CD8-positive, alpha-beta memory T cell (primary cell): Measurements from ENCODE around the gene GFM2. TPM values are rescaled to one million over a fixed set of nuclear protein-coding genes. Genes with fewer than 3 reads are reported as not detected.
A peak's percentile ranks its signal among the peaks of the same experiment; 100 is the strongest.
"Not testable (repeated sequence)": the region's sequence is repeated elsewhere in the genome, so short reads cannot be mapped to it uniquely, and the experiment has no call there.

Source experiments
- CTCF ChIA-PET: fragments of 350-600 bp; sonication (Branson Sonifier 250); formaldehyde crosslinking; loops from one replicate; lab custom pipeline; 2021; ENCODE audit warnings: antibody characterized with exemption; lab: Charles Lee
- POLR2A ChIA-PET: fragments of 350-600 bp; sonication (Branson Sonifier 250); formaldehyde crosslinking; loops from one replicate; lab custom pipeline; 2021; ENCODE audit warnings: antibody characterized with exemption; lab: Charles Lee
- DNase-seq, 5 donors: peaks; one replicate each; pipeline versions ENCODE4 v3.0.0 to v3.0.0-alpha.2; 2020 to 2022; ENCODE audit warnings: mixed read lengths in 1 of 5
- H3K27ac ChIP-seq: one replicate; pipeline ENCODE4 v1.7.0; 2013; ENCODE audit warnings: low read depth, mild to moderate bottlenecking, low read length, moderate library complexity
- H3K27me3 ChIP-seq: 2 replicates; pipeline ENCODE4 v1.7.0; 2013; ENCODE audit warnings: low read length, mild to moderate bottlenecking; ENCODE audit not compliant: insufficient read depth, poor library complexity, severe bottlenecking
- H3K36me3 ChIP-seq: 2 replicates; pipeline ENCODE4 v1.7.0; 2013; ENCODE audit warnings: mild to moderate bottlenecking, low read length, moderate library complexity; ENCODE audit not compliant: insufficient read depth
- H3K4me1 ChIP-seq: 2 replicates; pipeline ENCODE4 v1.7.0; 2013; ENCODE audit warnings: mild to moderate bottlenecking, low read length, moderate library complexity; ENCODE audit not compliant: insufficient read depth
- H3K4me3 ChIP-seq: 2 replicates; pipeline ENCODE4 v1.7.0; 2013; ENCODE audit warnings: mild to moderate bottlenecking, low read length
- H3K9me3 ChIP-seq: 2 replicates; pipeline ENCODE4 v1.7.0; 2013; ENCODE audit warnings: mild to moderate bottlenecking, low read length
- H3K27ac Mint-ChIP-seq, 8 donors: one replicate each; pipeline ENCODE4 v1.8.0; 2020 to 2021; ENCODE audit warnings: mixed read lengths in 8 of 8, mild to moderate bottlenecking in 6 of 8, inconsistent platforms in 3 of 8, moderate library complexity in 3 of 8
- H3K27me3 Mint-ChIP-seq, 2 donors: one replicate each; pipeline ENCODE4 v1.8.0; 2020 to 2021; ENCODE audit warnings: mixed read lengths in 2 of 2, mild to moderate bottlenecking in 1 of 2, moderate library complexity in 1 of 2
- H3K36me3 Mint-ChIP-seq, 3 donors: one replicate each; pipeline ENCODE4 v1.8.0; 2020 to 2021; ENCODE audit warnings: mixed read lengths in 3 of 3, inconsistent platforms in 1 of 3, mild to moderate bottlenecking in 1 of 3
- H3K4me1 Mint-ChIP-seq, 3 donors: one replicate each; pipeline ENCODE4 v1.8.0; 2020 to 2021; ENCODE audit warnings: mixed read lengths in 3 of 3, inconsistent platforms in 1 of 3, mild to moderate bottlenecking in 1 of 3
- H3K4me3 Mint-ChIP-seq, 7 donors: one replicate each; pipeline ENCODE4 v1.8.0; 2020 to 2021; ENCODE audit warnings: mixed read lengths in 7 of 7, mild to moderate bottlenecking in 6 of 7, moderate library complexity in 4 of 7, inconsistent platforms in 2 of 7
- H3K9me3 Mint-ChIP-seq, 5 donors: one replicate each; pipeline ENCODE4 v1.8.0; 2020 to 2022; ENCODE audit warnings: mixed read lengths in 5 of 5, mild to moderate bottlenecking in 3 of 5, moderate library complexity in 2 of 5, inconsistent platforms in 1 of 5
- polyA plus RNA-seq: library from polyadenylated mRNA; unstranded; fragments of 300-500 nt; fragmentation: Illumina TruSeq; gene quantifications from one replicate; pipeline ENCODE4 v1.2.3, GENCODE V29; 2021
- total RNA-seq, 2 experiments: library from RNA; stranded (reverse); gene quantifications; one replicate each; pipeline ENCODE4 v1.2.3, GENCODE V29; 2021

GFM2 gene
- total RNA-seq, result 10 to 100 TPM; 33.2 to 33.9 TPM
- 9.1 TPM for polyA plus RNA-seq

DNA sequence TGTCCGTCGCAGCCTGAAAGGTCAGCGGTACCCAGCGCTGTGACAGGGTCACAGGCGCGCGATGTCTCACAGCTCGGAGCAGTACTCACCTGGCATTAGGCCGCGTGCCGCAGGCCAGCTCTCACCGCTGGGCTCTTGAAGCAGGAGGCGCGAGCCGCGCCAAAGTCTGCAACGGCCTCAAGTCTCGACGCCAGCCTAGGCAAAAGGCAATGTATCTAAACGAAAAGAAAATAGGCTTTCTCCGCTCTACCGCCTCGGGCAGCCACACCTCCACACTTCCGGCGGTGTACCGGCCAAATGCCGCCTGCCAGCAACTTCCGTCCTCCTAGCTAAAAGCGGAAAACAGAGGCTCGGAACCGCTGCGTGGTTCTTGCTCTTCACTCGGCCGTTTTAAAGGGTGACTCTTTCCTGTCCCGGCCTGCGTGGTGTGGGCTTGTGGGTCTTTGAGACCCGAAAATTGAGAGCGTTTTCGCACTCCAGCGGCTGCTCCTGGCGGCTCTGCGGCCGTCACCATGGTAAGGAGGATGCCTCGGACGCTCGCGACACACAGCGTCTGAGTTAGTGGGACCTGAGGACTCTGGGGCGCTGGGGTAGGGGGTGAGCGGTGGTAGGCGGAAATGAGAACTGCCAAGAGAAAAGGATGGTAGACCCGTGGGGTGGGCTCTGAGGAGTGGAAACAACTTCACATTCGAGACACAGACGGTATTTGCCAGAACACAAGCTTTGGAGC lies at the start of gene GFM2, which contains the start of gene NSA2:
Gene GFM2, minus strand, starts transcription at position 269 of the 730 bp plus-strand sequence. CDS start 3,375 bp downstream, outside the sequence.
Gene NSA2, plus strand, starts transcription at position 401 of the 730 bp plus-strand sequence. Its CDS starts 112 bp downstream, at position 513.
- Mint-ChIP-seq H3K36me3 (peaks cover 0 to 52% (median 2%) of the 10 kb centered on the region in 3 donors), H3K27ac (peak within 1 kb of the TSS; percentile 94 to 99 (median 98)), H3K4me1 (peaks cover 39 to 53% (median 50%) of the 10 kb centered on the region in 3 donors), H3K4me3 (peak within 1 kb of the TSS; percentile 96 to 100 (median 100)), H3K27me3 (no peaks in the 10 kb centered on the region), H3K9me3 (no peaks in the 10 kb centered on the region)
- Histone ChIP-seq H3K9me3 (no peaks in the 10 kb centered on the region), H3K36me3 (peaks cover 10% of the 10 kb centered on the region), H3K27me3 (no peaks in the 10 kb centered on the region), H3K4me1 (peaks cover 33% of the 10 kb centered on the region), H3K27ac (peak within 1 kb of the TSS; percentile 84), H3K4me3 (peak within 1 kb of the TSS; percentile 96)
- ChIA-PET CTCF (interaction anchor here (0.8 to 1.9 kb wide), 14 partner anchors 10 to 1488 kb away, joined by 3 to 8 read pairs (median 4); partner anchors contain the start of genes ANKRD31, FAM169A, GCNT4 and HMGCR), POLR2A (interaction anchor here (0.6 to 1.6 kb wide), 3 partner anchors 99 to 570 kb away, joined by 4 to 8 read pairs (median 5); partner anchors contain the start of genes FAM169A and HMGCR)
- DNase-seq, result peak; percentile 84 to 94 (median 90)

- Mint-ChIP-seq H3K27me3 (no peaks in the 10 kb centered on the region), H3K4me3 (no peak overlapping the region), H3K4me1 (peaks cover under 1 to 12% (median 3%) of the 10 kb centered on the region in 3 donors), H3K36me3 (peaks cover 4 to 18% (median 10%) of the 10 kb centered on the region in 3 donors), H3K27ac (no peak overlapping the region), H3K9me3 (no peaks in the 10 kb centered on the region)
- H3K36me3 ChIP-seq, result peaks cover 6% of the 10 kb centered on the region
- no peak for DNase-seq
- ChIA-PET POLR2A (no interaction called here), CTCF (no interaction called here)
- H3K27ac ChIP-seq, result no peak overlapping the region
- no peaks in the 10 kb centered on the region for H3K27me3 ChIP-seq
- H3K4me1 ChIP-seq, result no peaks in the 10 kb centered on the region
- no peaks in the 10 kb centered on the region for H3K9me3 ChIP-seq
- H3K4me3 ChIP-seq, result no peak overlapping the region
These were observed 44.0 kb upstream of the GFM2 start for GRCh38 chr5:74810915-74811314.

GRCh38 chr5:74801941-74802340 lies 35.0 kb upstream of the GFM2 start:
- CTCF ChIA-PET, result no interaction called here

GRCh38 chr5:74801197-74801596 lies 34.3 kb upstream of the GFM2 start:
- ChIA-PET CTCF (no interaction called here), POLR2A (no interaction called here)
- no peaks in the 10 kb centered on the region for H3K4me1 ChIP-seq
- no peak for DNase-seq
- Mint-ChIP-seq H3K4me3 (no peak overlapping the region), H3K27ac (no peak overlapping the region), H3K27me3 (no peaks in the 10 kb centered on the region), H3K36me3 (peaks cover 3 to 43% (median 13%) of the 10 kb centered on the region in 3 donors), H3K4me1 (no peaks in the 10 kb centered on the region), H3K9me3 (no peaks in the 10 kb centered on the region)
- H3K4me3 ChIP-seq, result no peak overlapping the region
- H3K9me3 ChIP-seq, result no peaks in the 10 kb centered on the region
- no peaks in the 10 kb centered on the region for H3K27me3 ChIP-seq
- H3K36me3 ChIP-seq, result no peaks in the 10 kb centered on the region
- no peak overlapping the region for H3K27ac ChIP-seq

More at GRCh38 chr5:74801941-74802340, 35.0 kb upstream of the GFM2 start:
- DNase-seq, result no peak
- Histone ChIP-seq H3K4me1 (no peaks in the 10 kb centered on the region), H3K9me3 (no peaks in the 10 kb centered on the region), H3K36me3 (no peaks in the 10 kb centered on the region), H3K27ac (no peak overlapping the region), H3K4me3 (no peak overlapping the region), H3K27me3 (no peaks in the 10 kb centered on the region)
- Mint-ChIP-seq H3K27ac (peak overlapping the region in 5 of 8 donors; percentile 10 to 62 (median 20)), H3K4me3 (no peak overlapping the region), H3K27me3 (no peaks in the 10 kb centered on the region), H3K4me1 (peaks cover 0 to 4% (median 0%) of the 10 kb centered on the region in 3 donors), H3K9me3 (no peaks in the 10 kb centered on the region), H3K36me3 (peaks cover under 1 to 37% (median 11%) of the 10 kb centered on the region in 3 donors)
- POLR2A ChIA-PET, result no interaction called here

DNA sequence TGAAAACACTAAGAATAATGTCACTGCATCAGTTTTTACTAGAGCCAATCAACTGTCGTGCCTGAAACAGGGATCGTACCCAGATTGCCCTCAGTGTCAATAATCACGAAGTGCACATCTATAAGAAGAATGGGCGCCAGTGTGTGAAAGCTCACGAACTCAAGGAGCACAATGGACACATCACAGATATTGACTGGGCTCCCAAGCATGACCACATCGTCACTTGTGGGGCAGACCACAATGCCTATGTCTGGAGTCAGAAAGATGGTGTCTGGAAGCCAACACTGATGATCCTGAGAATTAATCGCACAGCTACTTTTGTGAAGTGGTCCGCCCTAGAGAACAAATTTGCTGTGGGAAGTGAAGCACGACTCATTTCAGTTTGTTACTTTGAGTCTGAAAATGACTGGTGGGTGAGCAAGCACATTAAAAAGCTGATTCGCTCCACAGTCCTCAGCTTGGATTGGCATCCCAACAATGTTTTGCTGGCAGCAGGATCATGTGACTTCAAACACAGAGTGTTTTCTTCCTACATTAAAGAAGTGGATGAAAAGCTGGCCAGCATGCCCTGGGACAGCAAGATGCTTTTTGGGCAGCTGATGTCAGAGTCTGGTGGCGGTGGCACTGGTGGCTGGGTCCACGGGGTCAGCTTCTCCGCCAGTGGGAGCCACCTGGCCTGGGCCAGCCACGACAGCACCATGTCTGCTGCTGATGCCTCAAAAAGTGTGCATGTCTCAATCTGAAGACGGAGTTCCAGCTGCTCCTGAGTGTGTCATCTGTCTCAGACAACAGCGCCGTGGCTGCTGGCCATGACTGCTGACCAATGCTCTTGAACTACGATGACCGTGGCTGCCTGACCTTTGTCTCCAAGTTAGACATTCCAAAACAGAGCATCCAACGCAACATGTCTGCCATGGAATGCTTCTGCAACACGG lies 32.3 kb upstream of the GFM2 start:
- Histone ChIP-seq H3K4me1 (no peaks in the 10 kb centered on the region), H3K4me3 (no peak overlapping the region), H3K9me3 (no peaks in the 10 kb centered on the region), H3K36me3 (no peaks in the 10 kb centered on the region), H3K27me3 (no peaks in the 10 kb centered on the region), H3K27ac (no peak overlapping the region)
- ChIA-PET POLR2A (no interaction called here), CTCF (interaction anchor here (1.1 kb wide), 1 partner anchor 10 kb away, joined by 3 read pairs; no protein-coding TSS in a partner anchor)
- no peaks in the 10 kb centered on the region for H3K27me3 Mint-ChIP-seq
- no peaks in the 10 kb centered on the region for H3K9me3 Mint-ChIP-seq
- no peak for DNase-seq
- H3K4me1 Mint-ChIP-seq, result no peaks in the 10 kb centered on the region
- H3K4me3 Mint-ChIP-seq, result no peak overlapping the region
- peaks cover 3 to 51% (median 15%) of the 10 kb centered on the region in 3 donors for H3K36me3 Mint-ChIP-seq
- no peak overlapping the region for H3K27ac Mint-ChIP-seq

GRCh38 chr5:74791669-74792068 lies 24.8 kb upstream of the GFM2 start:
- H3K27me3 ChIP-seq, H3K27me3 Mint-ChIP-seq, H3K9me3 ChIP-seq, H3K27ac ChIP-seq, H3K4me1 Mint-ChIP-seq, DNase-seq, H3K4me3 Mint-ChIP-seq, CTCF ChIA-PET, H3K4me3 ChIP-seq, H3K9me3 Mint-ChIP-seq, H3K36me3 ChIP-seq, H3K4me1 ChIP-seq, H3K27ac Mint-ChIP-seq, POLR2A ChIA-PET: not testable (repeated sequence)
- peaks cover 9 to 67% (median 22%) of the 10 kb centered on the region in 3 donors for H3K36me3 Mint-ChIP-seq

- H3K27ac ChIP-seq, result no peak overlapping the region
- no peaks in the 10 kb centered on the region for H3K36me3 ChIP-seq
- POLR2A ChIA-PET, result no interaction called here
- DNase-seq, result no peak
- H3K27me3 Mint-ChIP-seq, result no peaks in the 10 kb centered on the region
- peaks cover 9 to 52% (median 13%) of the 10 kb centered on the region in 3 donors for H3K36me3 Mint-ChIP-seq
- CTCF ChIA-PET, result interaction anchor here (1.8 kb wide), 1 partner anchor 21 kb away, joined by 4 read pairs; no protein-coding TSS in a partner anchor
- no peaks in the 10 kb centered on the region for H3K4me1 ChIP-seq
- H3K4me3 Mint-ChIP-seq, result no peak overlapping the region
- no peaks in the 10 kb centered on the region for H3K4me1 Mint-ChIP-seq
- no peaks in the 10 kb centered on the region for H3K9me3 Mint-ChIP-seq
- no peaks in the 10 kb centered on the region for H3K27me3 ChIP-seq
- no peak overlapping the region for H3K27ac Mint-ChIP-seq
- no peak overlapping the region for H3K4me3 ChIP-seq
- H3K9me3 ChIP-seq, result no peaks in the 10 kb centered on the region
These were observed 20.5 kb upstream of the GFM2 start for GRCh38 chr5:74787424-74787823.
